ENCODE results near the gene PRPF6. TPM values are rescaled to one million over a fixed set of nuclear protein-coding genes. Genes with fewer than 3 reads are reported as not detected.
A peak's percentile ranks its signal among the peaks of the same experiment; 100 is the strongest.

Gene PRPF6
- total and polyA plus RNA-seq, 2 of the 13 experiments (the other 11 are each of a cell fraction or from before 2014, with no cell fraction given) = 63.7 to 101 TPM

DNA sequence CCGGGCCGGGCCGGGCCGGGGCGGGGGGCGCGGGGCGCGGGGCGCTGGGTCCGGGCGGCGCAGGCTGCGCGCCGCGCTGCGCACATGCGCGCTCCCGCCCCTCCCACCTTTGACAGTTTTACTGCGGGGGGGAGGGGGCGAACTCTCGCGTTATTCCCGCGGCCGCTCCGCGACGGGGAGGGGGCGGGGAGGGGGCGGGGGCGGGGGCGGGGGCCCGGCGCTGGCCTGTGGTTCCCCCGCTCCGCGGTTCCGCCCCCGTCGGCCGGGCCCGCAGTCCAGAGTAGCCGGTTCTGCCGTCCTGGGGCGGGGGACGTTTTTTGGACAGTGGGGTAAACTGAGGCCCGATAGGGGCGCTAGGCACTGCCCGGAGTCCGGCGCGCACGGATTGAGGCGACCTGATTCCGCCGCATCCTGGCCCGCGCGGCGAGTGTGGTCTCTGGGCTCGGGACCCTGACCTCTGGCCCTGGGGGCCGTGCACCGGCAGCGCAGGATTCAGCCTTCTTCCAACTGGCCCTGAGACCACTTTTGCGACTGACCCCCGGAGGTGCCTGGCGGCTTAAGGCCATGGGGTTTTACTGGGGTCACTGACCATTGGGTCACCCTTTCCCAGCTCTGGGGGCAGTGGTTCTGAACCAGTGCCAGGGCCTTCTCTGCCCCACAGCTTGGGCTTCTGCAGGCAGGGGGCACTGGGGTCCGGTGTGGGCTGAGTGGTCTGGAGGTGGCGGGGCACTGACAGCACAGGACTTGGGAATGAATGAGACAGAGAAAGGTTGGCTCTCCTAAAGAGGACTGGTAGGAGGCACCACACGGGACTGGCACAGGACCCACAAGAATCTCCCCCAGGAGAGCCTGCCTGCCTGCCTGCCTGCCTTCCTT is 10.9 kb upstream of the PRPF6 start, which contains the start of gene ZNF512B (continued):
- TF ChIP-seq MIER3 (CRISPR knock-in tag; IDR thresholded peaks at IDR 0.05; ENCODE audit: borderline replicate concordance) (no peak; the same call in 1 of the 2 replicates), POLR2AphosphoS5 (IDR thresholded peaks at IDR 0.05; ENCODE audit: low read depth, low read length) (peak; percentile 46), EZH2 (conservative IDR thresholded peaks at IDR 0.05; ENCODE audit: low read depth, low read length) (no peak), CC2D1A (CRISPR knock-in tag; IDR thresholded peaks at IDR 0.05) (no peak), JUND (CRISPR knock-in tag; IDR thresholded peaks at IDR 0.05) (no peak), SUZ12 (IDR thresholded peaks at IDR 0.05; ENCODE audit: low read depth, low read length) (no peak), ATF5 (CRISPR knock-in tag; IDR thresholded peaks at IDR 0.05; ENCODE audit: low read depth) (no peak), CHD2 (IDR thresholded peaks at IDR 0.05; ENCODE audit: low read depth, low read length) (peak; percentile 91), NFIC (IDR thresholded peaks at IDR 0.05; ENCODE audit: low read length) (no peak), ZBTB7B (CRISPR knock-in tag; IDR thresholded peaks at IDR 0.05) (peak; percentile 98), PHF5A (CRISPR knock-in tag; IDR thresholded peaks at IDR 0.05; ENCODE audit: low read depth, unreplicated experiment) (no peak), ZFY (CRISPR knock-in tag; IDR thresholded peaks at IDR 0.05) (peak; percentile 62), ZNF44 (CRISPR knock-in tag; IDR thresholded peaks at IDR 0.05) (peak; percentile 56; the same call in 1 of the 2 replicates), GTF3A (CRISPR knock-in tag; conservative IDR thresholded peaks at IDR 0.05) (0 out of 2 replicates have a peak, but pooled peaks have one; percentile 59), ZNF737 (CRISPR knock-in tag; IDR thresholded peaks at IDR 0.05; ENCODE audit: borderline replicate concordance) (no peak), SNAI1 (CRISPR knock-in tag; IDR thresholded peaks at IDR 0.05; ENCODE audit: borderline replicate concordance) (no peak), CENPBD1 (CRISPR knock-in tag; IDR thresholded peaks at IDR 0.05; ENCODE audit: borderline replicate concordance, low read depth) (no peak), PLRG1 (conservative IDR thresholded peaks at IDR 0.05) (no peak), CBX1 (IDR thresholded peaks at IDR 0.05; ENCODE audit: low read depth) (no peak), NFKB2 (CRISPR knock-in tag; IDR thresholded peaks at IDR 0.05; ENCODE audit: borderline replicate concordance) (peak; percentile 77; the same call in 1 of the 2 replicates), MIER2 (CRISPR knock-in tag; IDR thresholded peaks at IDR 0.05) (no peak), XBP1 (CRISPR knock-in tag; IDR thresholded peaks at IDR 0.05) (no peak), FOXO1 (CRISPR knock-in tag; IDR thresholded peaks at IDR 0.05) (0 out of 2 replicates have a peak, but pooled peaks have one; percentile 30), ZNF501 (CRISPR knock-in tag; IDR thresholded peaks at IDR 0.05) (0 out of 2 replicates have a peak, but pooled peaks have one; percentile 34), NRL (CRISPR knock-in tag; IDR thresholded peaks at IDR 0.05; ENCODE audit: borderline replicate concordance) (peak; percentile 92; the same call in 1 of the 2 replicates), EHMT2 (IDR thresholded peaks at IDR 0.05; ENCODE audit: borderline replicate concordance, low read depth, low read length) (no peak)
- TF ChIP-seq, protein P1, sequence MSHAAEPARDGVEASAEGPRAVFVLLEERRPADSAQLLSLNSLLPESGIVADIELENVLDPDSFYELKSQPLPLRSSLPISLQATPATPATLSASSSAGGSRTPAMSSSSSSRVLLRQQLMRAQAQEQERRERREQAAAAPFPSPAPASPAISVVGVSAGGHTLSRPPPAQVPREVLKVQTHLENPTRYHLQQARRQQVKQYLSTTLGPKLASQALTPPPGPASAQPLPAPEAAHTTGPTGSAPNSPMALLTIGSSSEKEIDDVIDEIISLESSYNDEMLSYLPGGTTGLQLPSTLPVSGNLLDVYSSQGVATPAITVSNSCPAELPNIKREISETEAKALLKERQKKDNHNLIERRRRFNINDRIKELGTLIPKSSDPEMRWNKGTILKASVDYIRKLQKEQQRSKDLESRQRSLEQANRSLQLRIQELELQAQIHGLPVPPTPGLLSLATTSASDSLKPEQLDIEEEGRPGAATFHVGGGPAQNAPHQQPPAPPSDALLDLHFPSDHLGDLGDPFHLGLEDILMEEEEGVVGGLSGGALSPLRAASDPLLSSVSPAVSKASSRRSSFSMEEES (CRISPR knock-in tag; IDR thresholded peaks at IDR 0.05) = peak; percentile 18; the same call in 1 of the 2 replicates
- TF ChIP-seq, protein P2, sequence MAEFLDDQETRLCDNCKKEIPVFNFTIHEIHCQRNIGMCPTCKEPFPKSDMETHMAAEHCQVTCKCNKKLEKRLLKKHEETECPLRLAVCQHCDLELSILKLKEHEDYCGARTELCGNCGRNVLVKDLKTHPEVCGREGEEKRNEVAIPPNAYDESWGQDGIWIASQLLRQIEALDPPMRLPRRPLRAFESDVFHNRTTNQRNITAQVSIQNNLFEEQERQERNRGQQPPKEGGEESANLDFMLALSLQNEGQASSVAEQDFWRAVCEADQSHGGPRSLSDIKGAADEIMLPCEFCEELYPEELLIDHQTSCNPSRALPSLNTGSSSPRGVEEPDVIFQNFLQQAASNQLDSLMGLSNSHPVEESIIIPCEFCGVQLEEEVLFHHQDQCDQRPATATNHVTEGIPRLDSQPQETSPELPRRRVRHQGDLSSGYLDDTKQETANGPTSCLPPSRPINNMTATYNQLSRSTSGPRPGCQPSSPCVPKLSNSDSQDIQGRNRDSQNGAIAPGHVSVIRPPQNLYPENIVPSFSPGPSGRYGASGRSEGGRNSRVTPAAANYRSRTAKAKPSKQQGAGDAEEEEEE (CRISPR knock-in tag; IDR thresholded peaks at IDR 0.05; ENCODE audit: borderline replicate concordance) = no peak

Measured in HepG2 (cell line).